DMS153 (cell line): ENCODE results near the gene SLFN5.
A peak's percentile ranks its signal among the peaks of the same experiment; 100 is the strongest.
"Not testable (repeated sequence)": the region's sequence is repeated elsewhere in the genome, so short reads cannot be mapped to it uniquely, and the experiment has no call there.

ENCODE experiments used
- DNase-seq: peaks from one replicate; lab custom pipeline; 2025; lab: John Stamatoyannopoulos, UW

SLFN5 gene

DNA sequence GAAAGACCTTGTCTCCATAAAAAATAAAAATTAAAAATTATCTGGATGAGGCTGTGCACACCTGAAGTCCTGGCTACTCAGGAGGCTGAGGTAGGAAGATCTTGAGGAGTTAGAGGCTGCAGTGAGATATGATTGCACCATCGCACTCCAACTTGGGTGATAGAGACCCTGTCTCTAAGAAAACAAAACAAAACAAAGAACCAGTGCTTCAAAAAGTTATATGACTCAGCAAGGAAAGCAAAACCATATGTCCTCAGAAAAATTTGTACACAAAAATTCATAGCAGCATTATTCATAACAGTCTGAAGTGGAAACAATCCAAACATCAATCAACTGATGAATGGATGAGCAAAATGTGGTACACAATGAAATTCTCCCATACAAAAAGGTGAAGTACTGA, 48.9 kb downstream of the SLFN5 start:
- no peak for DNase-seq

DNA sequence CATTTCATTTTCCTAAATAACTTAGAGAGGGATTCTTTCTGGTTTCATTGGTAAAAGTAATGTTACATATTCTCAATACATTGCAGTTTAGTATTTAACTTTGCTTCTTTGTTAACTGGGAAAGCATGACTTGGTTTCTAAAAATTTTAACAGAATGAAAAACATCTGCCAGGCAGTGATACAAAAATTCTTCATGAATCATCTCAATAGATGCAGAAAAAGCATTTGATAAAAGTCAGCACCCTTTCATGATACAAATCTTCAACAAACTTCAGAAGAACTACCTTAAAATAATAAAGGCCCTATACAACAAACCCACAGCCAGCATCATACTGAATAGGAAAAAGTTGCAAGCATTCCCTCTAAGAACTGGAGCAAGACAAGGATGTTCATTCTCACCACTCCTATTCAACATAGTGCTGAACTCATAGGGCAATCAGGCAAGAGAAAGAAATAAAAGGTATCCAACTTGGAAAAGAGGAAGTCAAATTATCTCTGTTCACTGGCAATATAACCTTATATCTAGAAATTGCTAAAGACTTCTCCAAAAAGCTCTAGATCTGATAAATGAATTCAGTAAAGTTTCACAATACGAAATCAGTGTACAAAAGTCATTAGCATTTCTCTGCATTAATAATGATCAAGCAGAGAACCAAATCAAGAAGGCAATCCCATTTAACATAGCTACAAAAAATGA, 50.4 kb downstream of the SLFN5 start:
- DNase-seq, result no peak

DNA sequence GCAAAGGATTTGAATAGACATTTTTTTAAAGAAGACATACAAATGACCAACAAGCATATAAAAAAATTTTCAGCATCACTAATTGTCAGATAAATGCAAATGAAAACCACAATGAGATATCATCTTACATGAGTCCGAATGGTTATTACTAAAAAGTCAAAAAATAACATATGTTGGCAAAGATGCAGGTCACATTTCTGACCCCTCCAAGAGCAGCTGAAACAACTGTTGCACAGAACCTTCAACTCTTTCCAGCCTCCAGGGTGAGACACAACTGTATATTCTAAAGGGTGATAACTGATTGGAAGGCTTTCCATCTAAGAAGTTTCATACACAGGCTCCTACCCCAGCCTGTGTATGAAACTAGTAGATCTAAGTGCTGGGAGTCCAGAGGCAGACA, 51.9 kb downstream of the SLFN5 start:
- no peak for DNase-seq

DNA sequence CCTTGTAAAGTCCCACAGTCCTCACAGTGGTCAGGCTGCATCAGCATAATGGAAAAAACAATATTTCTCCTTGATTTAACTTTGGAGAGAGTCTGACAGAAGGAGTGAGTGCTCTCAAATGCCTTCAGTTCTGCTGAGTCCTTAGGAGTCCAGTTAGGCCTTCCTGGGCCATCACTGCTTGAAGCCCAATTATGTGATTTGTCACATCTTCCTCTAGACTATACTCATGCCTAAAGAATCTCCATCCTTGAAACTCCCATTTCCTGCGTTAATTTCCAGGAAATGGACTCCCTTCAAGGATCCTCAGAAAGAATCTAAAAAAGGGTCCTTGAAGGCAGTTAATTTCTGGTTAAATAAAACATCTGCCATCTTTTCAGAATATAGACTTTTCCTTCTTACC, 52.8 kb downstream of the SLFN5 start:
- DNase-seq, result no peak

DNA sequence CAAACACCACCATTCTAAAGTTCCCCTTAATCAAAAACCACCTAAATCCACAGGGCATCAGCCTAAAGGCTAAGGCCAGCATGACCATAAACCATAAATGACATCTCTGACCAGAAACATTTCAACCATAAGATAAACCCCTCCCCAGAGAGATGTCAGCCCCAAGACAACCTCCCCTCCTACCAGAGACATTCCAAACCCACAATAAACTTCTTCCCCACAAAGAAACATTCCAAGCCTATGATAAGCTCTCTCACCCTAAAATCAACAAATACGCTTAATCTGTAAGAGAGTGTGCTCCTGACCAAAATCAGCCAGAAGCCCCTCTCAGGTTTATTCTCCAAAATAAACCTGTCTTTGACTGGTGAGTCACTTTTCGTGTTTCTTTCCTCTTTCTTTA, 54.8 kb downstream of the SLFN5 start:
- DNase-seq, result no peak

DNA sequence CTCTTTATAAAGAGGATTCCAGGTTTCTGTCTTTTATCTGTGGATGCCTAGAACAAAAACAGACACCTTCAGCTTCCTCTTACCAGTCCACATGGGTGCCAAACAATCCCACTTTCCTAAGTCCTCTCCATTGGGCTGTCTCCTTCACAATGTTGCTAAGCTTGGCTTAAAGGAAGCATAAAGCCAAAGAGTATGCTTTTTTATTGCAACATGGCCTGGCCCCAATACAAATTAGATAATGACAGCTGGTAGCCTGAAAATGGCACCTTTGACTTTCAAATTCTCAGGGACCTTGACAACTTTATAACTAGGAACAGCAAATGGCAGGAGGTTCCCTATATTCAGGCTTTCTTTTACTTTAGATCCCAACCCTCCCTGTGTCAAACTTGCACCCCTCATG, 55.8 kb downstream of the SLFN5 start:
- DNase-seq, result no peak

DNA sequence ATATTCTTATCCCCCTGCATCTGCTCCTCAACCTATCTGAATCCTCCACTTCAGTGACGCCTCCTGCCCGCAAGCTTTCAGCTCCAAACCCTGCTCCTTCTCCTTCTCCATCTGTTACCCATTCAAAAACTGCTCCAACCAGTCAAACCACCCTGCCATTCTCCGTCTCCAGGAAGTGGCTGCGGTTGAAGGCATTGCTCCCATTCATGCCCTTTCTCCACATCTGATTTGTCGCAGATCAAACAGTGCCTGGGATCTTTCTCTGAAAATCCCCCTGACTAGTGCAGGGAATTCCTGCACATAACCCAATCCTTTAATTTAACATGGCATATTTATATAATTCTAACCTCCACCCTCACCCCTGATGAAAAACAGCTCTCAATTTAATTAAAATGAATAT, 56.3 kb downstream of the SLFN5 start:
- peak; percentile 57 for DNase-seq

DNA sequence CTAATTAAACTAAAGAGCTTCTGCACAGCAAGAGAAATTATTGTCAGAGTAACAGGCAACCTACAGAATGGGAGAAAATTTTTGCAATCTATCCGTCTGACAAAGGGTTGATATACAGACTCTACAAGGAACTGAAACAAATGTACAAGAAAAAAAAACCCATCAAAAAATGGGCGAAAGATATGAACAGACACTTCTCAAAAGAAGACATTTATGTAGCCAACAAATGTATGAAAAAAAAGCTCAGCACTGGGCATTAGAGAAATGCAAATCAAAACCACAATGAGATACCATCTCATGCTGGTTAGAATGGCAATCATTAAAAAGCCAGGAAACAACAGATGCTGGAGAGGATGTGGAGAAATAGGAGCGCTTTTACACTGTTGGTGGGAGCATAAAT, 66.5 kb downstream of the SLFN5 start:
- DNase-seq, result not testable (repeated sequence)

DNA sequence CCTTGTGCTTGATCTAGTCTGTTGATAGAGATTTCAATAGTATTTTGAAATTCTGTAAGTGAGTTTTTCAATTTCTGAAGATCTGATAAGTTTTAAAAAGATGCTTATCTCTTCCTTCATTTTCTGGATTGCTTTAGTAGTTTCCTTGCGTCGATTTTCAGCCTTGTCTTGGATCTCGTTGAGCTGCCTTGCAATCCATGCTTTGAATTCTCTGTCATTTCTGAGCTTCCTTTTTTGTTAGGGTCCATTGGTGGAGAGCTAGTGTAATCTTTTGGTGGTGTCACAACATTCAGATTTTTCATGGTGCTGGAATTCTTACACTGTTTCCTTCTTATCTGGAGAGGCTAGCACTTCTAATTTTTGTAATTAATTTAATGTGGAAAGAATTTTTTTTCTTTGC, 69.5 kb downstream of the SLFN5 start:
- no peak for DNase-seq

DNA sequence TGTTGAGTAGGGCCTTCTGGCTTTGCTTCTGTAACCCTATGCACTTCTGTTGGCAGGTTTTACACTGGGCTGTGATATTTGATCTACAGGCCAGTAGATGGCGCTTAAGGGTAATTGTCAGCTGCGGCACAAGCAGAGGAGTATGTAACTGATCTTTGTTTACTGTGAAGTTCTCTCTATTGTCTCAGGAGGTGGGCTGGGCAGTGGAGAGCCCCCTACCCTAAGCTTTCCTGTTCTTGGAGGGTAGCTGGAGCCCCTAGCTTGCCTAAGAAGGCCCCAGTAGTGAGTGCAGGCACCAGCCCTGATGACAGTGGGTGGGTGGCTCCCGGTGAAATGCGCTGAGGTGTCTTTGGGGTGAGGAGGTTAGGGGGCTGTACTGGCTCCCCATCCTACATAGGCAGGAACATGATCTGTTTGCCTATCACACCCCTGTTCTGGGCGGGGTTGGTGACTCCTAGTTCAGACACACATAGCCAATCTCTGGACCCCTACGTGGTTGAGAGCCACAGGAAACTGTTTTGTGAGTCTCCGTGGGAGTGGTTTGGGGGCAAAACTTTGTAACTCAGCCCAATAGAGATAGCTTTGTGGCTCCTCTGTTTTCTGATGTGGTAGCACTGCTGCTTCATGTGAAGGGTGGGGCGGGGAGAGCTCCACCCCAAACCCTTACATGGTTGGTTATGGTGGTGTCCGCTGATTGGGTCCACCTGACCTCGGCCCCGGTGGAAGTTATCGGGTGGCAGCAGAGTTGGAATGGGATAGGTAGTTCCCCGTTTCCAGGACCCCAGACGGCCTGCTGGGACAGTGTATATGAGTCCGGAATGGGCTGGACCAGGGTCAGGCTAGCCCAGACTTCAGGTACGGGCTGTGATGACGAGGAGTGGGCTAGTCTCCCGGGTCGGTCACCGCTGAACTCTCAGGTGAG, 70.2 kb downstream of the SLFN5 start:
- DNase-seq, result peak; percentile 45

DNA sequence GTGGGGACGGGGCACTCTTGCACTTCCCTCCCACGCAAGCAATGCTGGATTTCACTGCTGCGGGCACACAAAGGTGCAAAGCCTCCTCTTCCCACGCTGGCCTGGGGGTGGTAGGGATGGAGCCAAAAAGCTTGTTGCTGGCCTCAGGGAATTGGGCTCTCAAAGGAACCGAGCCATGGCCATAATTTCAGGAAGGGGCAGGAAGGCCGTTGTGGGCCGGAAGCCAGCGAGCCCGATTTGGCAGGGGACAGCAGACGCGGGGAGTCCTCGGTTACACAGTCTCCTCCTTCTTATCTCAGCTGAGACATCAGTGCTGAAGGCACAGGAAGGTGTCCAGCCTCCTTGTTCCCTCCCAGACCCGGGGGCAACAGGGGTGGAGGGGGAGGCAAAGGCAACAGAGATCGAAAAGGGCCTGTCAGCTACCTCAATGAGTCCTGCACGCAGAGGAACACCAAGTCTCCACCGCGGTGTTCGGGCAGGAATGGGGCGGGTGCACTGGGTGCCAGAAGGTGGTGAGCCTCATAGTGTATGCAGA, 71.1 kb downstream of the SLFN5 start:
- no peak for DNase-seq

DNA sequence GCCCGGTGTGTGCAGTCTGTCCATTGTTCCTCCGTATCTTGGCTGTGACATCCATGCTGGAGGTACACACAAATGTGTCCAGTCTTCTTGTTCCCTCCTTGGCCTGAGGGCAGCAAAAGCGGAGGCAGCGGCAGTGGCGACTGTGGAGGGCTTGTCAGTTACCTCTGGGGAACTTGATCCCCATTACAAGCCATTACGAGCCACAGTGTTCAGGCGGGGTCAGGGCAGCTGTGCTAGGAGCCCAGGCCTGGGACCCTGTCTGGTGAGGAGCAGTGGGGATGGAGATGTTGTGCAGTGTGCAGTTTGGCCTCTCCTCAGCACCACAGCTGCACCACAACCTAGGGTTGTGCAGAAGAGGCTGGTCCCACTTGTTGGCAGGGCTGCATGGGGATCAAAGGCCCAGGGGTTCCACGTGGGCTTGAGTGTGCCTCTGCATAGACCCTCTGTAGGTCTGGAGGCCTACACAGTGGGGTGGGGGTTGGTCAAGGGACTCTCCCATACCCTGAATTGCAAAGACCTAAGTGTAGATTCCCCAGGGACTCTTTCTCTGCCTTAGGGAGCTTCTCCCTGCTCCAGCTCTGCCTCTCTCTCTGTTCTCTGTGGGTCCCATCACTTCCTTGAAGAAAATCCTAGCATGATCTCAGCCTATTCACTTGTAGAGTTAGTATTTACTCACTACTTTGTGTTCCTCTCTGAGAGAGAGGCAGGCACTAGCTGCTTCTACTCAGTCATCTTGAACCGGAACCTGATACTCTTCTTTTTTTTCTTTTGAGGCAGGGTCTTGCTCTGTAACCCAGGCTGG, 71.7 kb downstream of the SLFN5 start:
- DNase-seq, result no peak

DNA sequence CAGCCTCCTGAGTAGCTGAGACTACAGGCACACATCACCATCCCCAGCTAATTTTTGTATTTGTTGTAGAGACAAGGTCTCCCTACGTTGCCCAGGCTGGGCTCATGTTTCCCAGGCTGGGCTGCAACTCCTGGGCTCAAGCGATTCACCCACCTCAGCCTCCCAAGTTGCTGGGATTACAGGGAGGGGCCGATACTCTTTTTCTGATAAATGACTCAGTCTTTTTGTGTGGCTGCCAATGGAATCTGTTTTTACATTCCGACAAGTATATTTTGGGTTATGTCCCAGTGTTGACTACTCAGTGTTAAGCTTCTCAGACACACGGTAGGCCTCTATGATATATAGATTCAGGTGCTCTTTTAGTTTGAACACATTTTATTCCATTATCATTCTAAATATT, 72.4 kb downstream of the SLFN5 start:
- no peak for DNase-seq

DNA sequence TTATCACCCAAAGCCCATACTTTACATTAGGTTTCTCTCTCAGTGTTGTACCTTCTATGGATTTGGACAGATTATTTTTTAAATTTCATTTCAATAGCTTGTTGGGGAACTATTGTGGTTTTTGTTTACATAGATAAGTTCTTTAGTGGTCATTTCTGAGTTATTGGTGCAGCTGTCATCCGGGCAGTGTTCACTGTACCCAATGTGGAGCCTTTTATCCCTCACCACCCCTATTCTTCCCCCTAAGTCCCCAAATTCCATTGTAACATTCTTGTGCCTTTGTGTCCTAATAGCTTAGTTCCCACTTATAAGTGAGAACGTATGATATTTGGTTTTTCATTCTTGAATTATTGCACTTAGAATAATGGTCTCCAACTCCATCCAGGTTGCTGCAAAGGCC, 73.1 kb downstream of the SLFN5 start:
- no peak for DNase-seq

DNA sequence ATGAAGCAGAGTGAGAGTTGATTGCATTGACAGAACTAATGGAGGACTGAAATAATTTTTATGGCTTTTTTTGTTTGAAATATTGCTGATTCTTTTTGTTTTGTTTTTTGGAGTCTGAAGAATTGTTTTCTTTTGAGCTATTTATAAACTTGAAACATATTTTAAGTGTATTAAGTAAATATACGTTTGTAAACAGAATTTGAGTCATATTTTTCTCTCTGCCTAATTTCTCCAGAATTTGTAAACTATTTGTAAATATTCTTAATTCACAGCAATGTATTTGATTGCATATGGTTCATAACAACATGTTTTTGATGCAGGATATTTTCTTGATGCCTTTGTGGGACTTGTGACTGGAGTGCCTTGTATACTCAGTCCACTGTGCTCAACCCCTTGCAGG, 79.9 kb downstream of the SLFN5 start:
- no peak for DNase-seq
